Liver (tissue), 9 donors: ENCODE measurements around the gene MEG3. TPM values are rescaled to one million over a fixed set of nuclear protein-coding genes. Genes with fewer than 3 reads are reported as not detected.

Source experiments
- DNase-seq: peaks from one replicate; pipeline ENCODE4 v3.0.0-alpha.2; 2017; ENCODE audit warnings: low spot score
- H3K27ac ChIP-seq, 2 donors: one replicate each; pipeline ENCODE4 v1.7.0; 2013; ENCODE audit warnings: inconsistent platforms in 2 of 2, low read length in 2 of 2, control low read depth in 1 of 2, low read depth in 1 of 2, mild to moderate bottlenecking in 1 of 2
- H3K27me3 ChIP-seq, 4 donors: one replicate each; pipeline versions ENCODE4 v1.6.1 to v1.7.0; 2013; ENCODE audit warnings: low read length in 3 of 4, inconsistent platforms in 1 of 4, mild to moderate bottlenecking in 1 of 4, moderate library complexity in 1 of 4; ENCODE audit not compliant: control insufficient read depth in 4 of 4, insufficient read depth in 4 of 4
- H3K36me3 ChIP-seq, 4 donors: one replicate each; pipeline versions ENCODE4 v1.6.1 to v1.7.0; 2013; ENCODE audit warnings: low read length in 3 of 4, mild to moderate bottlenecking in 3 of 4, low read depth in 1 of 4, moderate library complexity in 1 of 4; ENCODE audit not compliant: control insufficient read depth in 4 of 4, insufficient read depth in 3 of 4
- H3K4me1 ChIP-seq, 4 donors: one replicate each; pipeline versions ENCODE4 v1.6.1 to v1.7.0; 2013; ENCODE audit warnings: low read length in 3 of 4, mild to moderate bottlenecking in 3 of 4, moderate library complexity in 1 of 4; ENCODE audit not compliant: control insufficient read depth in 4 of 4, insufficient read depth in 4 of 4
- H3K4me3 ChIP-seq, 3 donors: one replicate each; pipeline versions ENCODE4 v1.6.1 to v1.7.0; 2013; ENCODE audit warnings: low read length in 3 of 3, control low read depth in 1 of 3, low read depth in 1 of 3, mild to moderate bottlenecking in 1 of 3
- H3K9ac ChIP-seq, 2 donors: one replicate each; pipeline ENCODE4 v1.7.0; 2013; ENCODE audit warnings: low read length in 2 of 2, mild to moderate bottlenecking in 2 of 2, moderate library complexity in 2 of 2, control low read depth in 1 of 2, low read depth in 1 of 2
- H3K9me3 ChIP-seq, 4 donors: one replicate each; pipeline versions ENCODE4 v1.6.1 to v1.7.0; 2013; ENCODE audit warnings: low read length in 3 of 4; ENCODE audit not compliant: control insufficient read depth in 4 of 4
- EGR1 ChIP-seq, 2 donors: IDR thresholded peaks; 2 replicates each; pipeline ENCODE4 v1.6.1; 2016 to 2018; ENCODE audit warnings: antibody characterized with exemption in 2 of 2, low read depth in 2 of 2
- HNF4A ChIP-seq, 2 donors: conservative IDR thresholded peaks; 2 replicates each; pipeline ENCODE4 v1.6.1; 2016; ENCODE audit warnings: antibody characterized with exemption in 2 of 2, mild to moderate bottlenecking in 2 of 2
- JUND ChIP-seq, 2 donors: IDR thresholded peaks; 2 replicates each; pipeline ENCODE4 v1.6.1; 2016; ENCODE audit warnings: antibody characterized with exemption in 2 of 2
- RAD21 ChIP-seq, 2 donors: IDR thresholded peaks; 2 replicates each; pipeline ENCODE4 v1.6.1; 2016; ENCODE audit warnings: antibody characterized with exemption in 2 of 2, mild to moderate bottlenecking in 2 of 2
- RXRA ChIP-seq, 2 donors: IDR thresholded peaks; 2 replicates each; pipeline ENCODE4 v1.6.1; 2017 to 2018; ENCODE audit warnings: antibody characterized with exemption in 2 of 2, mild to moderate bottlenecking in 1 of 2
- SP1 ChIP-seq: IDR thresholded peaks from 2 replicates; pipeline ENCODE4 v1.6.1; 2018; ENCODE audit warnings: antibody characterized with exemption, mild to moderate bottlenecking
- TAF1 ChIP-seq: conservative IDR thresholded peaks from 2 replicates; pipeline ENCODE4 v1.6.1; 2016; ENCODE audit warnings: antibody characterized with exemption, mild to moderate bottlenecking
- YY1 ChIP-seq: IDR thresholded peaks from 2 replicates; pipeline ENCODE4 v1.6.1; 2016; ENCODE audit warnings: antibody characterized with exemption, mild to moderate bottlenecking
- WGBS: extraction: QIAGEN DNeasy Blood & Tissue Kit; methylation state at CpG from one replicate; pipeline ENCODE4 v1.1.7; 2013; 5-methylcytosine and 5-hydroxymethylcytosine counted together
- polyA plus RNA-seq, 2 donors: library from polyadenylated mRNA; stranded (reverse) in 1 of 2; unstranded in 1 of 2; fragments of 200-250 nt in 1 of 2; fragments of >200 nt in 1 of 2; fragmentation: Nextera tagmentation in 1 of 2; extraction: Ambion mirVana in 1 of 2; gene quantifications; one replicate each; pipeline versions ENCODE4 v1.2.1 to v1.2.3, GENCODE V29; 2013 to 2015
- total RNA-seq, 2 donors: library from RNA; depleted of rRNA; stranded (reverse); fragments of >200 nt; gene quantifications; one replicate each; pipeline ENCODE4 v1.2.3, GENCODE V29; 2014
- TF ChIP-seq, protein P1 (sequence below): IDR thresholded peaks from 2 replicates; pipeline ENCODE4 v1.6.1; 2016; ENCODE audit warnings: antibody characterized with exemption, mild to moderate bottlenecking
- TF ChIP-seq, protein P2 (sequence below): IDR thresholded peaks from 2 replicates; pipeline ENCODE4 v1.6.1; 2016; ENCODE audit warnings: antibody characterized with exemption
- TF ChIP-seq, protein P3 (sequence below): IDR thresholded peaks from 2 replicates; pipeline ENCODE4 v1.6.1; 2016; ENCODE audit warnings: antibody characterized with exemption
- TF ChIP-seq, protein P4 (sequence below): fragments of 150-350 bp; IDR thresholded peaks from 2 replicates; pipeline ENCODE4 v1.5.1; 2017; ENCODE audit warnings: improper control_type of control experiment, low read depth, low read length; ENCODE audit not compliant: missing input control
- TF ChIP-seq, protein P5 (sequence below): IDR thresholded peaks from 2 replicates; pipeline ENCODE4 v1.6.1; 2016; ENCODE audit warnings: antibody characterized with exemption
- donor health status: healthy.
- donor health status: healthy.
- donor health status: healthy.
- donor health status: healthy.
- donor health status: healthy.

Gene MEG3
- total and polyA plus RNA-seq, 4 donors: 12.3 to 485 (median 23.1) TPM

DNA sequence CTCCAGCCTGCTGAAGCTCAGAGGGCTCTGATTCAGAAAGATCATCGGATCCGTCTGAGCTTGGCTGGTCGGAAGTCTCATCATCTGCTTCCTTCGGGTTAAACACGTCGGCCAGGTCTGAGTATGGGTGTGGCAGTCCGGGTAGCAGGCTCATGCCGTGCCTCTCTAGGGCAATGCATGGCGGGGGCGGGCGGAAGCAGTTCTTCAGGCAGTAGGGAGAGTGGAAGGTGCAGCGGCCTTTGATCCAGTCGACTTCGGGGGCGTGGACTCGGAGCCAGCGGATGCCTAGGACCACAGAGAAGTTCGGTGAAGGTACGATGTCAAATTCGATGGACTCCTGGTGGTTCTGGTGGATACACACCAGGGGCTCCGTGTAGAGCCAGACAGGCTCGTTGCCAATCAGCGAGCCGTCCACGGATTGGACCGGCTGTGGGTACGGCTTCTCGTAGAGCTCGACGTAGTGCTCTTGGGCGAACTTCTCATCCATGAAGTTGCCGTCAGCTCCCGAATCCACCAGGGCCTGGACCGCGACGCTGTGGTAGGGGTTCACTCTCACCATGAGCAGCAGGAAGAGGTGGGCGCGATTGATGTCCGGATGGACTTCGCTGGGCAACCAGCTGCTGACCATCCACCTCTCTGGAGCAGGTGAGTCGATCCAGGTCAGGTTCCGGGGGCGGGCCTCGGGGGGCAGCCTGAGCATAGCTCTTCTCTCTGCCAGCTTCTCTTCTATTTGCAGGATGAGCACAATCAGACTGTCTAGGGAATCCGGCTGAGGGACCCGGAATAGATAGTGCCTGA is 57.3 kb downstream of the MEG3 start (continued):
- TF ChIP-seq, protein P1, sequence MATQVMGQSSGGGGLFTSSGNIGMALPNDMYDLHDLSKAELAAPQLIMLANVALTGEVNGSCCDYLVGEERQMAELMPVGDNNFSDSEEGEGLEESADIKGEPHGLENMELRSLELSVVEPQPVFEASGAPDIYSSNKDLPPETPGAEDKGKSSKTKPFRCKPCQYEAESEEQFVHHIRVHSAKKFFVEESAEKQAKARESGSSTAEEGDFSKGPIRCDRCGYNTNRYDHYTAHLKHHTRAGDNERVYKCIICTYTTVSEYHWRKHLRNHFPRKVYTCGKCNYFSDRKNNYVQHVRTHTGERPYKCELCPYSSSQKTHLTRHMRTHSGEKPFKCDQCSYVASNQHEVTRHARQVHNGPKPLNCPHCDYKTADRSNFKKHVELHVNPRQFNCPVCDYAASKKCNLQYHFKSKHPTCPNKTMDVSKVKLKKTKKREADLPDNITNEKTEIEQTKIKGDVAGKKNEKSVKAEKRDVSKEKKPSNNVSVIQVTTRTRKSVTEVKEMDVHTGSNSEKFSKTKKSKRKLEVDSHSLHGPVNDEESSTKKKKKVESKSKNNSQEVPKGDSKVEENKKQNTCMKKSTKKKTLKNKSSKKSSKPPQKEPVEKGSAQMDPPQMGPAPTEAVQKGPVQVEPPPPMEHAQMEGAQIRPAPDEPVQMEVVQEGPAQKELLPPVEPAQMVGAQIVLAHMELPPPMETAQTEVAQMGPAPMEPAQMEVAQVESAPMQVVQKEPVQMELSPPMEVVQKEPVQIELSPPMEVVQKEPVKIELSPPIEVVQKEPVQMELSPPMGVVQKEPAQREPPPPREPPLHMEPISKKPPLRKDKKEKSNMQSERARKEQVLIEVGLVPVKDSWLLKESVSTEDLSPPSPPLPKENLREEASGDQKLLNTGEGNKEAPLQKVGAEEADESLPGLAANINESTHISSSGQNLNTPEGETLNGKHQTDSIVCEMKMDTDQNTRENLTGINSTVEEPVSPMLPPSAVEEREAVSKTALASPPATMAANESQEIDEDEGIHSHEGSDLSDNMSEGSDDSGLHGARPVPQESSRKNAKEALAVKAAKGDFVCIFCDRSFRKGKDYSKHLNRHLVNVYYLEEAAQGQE: no peak

DNA sequence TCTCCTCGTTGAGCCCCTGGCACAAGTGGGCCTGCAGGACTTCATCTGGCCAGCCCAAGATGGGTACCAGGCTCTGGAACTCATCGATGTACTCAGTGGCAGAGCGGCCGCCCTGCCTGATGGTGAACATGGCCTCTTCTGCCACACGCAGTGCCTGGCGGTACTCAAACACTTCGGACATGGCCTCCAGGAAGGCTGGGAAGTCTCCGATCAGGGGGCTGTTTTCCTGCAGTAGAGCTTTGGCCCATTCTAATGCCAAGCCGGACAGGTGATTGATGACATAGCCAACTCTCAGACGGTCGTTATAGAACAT is 57.8 kb downstream of the MEG3 start:
- no peak overlapping the region for H3K9ac ChIP-seq
- DNase-seq: no peak
- TF ChIP-seq, protein P2, sequence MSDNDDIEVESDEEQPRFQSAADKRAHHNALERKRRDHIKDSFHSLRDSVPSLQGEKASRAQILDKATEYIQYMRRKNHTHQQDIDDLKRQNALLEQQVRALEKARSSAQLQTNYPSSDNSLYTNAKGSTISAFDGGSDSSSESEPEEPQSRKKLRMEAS: no peak
- TF ChIP-seq, protein P3, sequence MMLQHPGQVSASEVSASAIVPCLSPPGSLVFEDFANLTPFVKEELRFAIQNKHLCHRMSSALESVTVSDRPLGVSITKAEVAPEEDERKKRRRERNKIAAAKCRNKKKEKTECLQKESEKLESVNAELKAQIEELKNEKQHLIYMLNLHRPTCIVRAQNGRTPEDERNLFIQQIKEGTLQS: no peak
- TF ChIP-seq YY1: no peak
- TF ChIP-seq, protein P4, sequence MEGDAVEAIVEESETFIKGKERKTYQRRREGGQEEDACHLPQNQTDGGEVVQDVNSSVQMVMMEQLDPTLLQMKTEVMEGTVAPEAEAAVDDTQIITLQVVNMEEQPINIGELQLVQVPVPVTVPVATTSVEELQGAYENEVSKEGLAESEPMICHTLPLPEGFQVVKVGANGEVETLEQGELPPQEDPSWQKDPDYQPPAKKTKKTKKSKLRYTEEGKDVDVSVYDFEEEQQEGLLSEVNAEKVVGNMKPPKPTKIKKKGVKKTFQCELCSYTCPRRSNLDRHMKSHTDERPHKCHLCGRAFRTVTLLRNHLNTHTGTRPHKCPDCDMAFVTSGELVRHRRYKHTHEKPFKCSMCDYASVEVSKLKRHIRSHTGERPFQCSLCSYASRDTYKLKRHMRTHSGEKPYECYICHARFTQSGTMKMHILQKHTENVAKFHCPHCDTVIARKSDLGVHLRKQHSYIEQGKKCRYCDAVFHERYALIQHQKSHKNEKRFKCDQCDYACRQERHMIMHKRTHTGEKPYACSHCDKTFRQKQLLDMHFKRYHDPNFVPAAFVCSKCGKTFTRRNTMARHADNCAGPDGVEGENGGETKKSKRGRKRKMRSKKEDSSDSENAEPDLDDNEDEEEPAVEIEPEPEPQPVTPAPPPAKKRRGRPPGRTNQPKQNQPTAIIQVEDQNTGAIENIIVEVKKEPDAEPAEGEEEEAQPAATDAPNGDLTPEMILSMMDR: no peak
- TF ChIP-seq RXRA (IDR thresholded peaks at IDR 0.05): no peak
- no peak for TF ChIP-seq TAF1
- TF ChIP-seq, protein P1: no peak
- TF ChIP-seq, protein P5, sequence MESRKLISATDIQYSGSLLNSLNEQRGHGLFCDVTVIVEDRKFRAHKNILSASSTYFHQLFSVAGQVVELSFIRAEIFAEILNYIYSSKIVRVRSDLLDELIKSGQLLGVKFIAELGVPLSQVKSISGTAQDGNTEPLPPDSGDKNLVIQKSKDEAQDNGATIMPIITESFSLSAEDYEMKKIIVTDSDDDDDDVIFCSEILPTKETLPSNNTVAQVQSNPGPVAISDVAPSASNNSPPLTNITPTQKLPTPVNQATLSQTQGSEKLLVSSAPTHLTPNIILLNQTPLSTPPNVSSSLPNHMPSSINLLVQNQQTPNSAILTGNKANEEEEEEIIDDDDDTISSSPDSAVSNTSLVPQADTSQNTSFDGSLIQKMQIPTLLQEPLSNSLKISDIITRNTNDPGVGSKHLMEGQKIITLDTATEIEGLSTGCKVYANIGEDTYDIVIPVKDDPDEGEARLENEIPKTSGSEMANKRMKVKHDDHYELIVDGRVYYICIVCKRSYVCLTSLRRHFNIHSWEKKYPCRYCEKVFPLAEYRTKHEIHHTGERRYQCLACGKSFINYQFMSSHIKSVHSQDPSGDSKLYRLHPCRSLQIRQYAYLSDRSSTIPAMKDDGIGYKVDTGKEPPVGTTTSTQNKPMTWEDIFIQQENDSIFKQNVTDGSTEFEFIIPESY: no peak
- TF ChIP-seq RAD21 (IDR thresholded peaks at IDR 0.05): no peak
- no peak for TF ChIP-seq EGR1 (IDR thresholded peaks at IDR 0.05; ENCODE audit: low read depth in 2 of 2)
- no peak for TF ChIP-seq SP1
- TF ChIP-seq JUND (IDR thresholded peaks at IDR 0.05): no peak
- TF ChIP-seq HNF4A (conservative IDR thresholded peaks at IDR 0.05): no peak
- H3K4me3 ChIP-seq: no peak overlapping the region
- H3K27me3 ChIP-seq: no peaks in the 10 kb centered on the region
- H3K27ac ChIP-seq: no peak overlapping the region
- WGBS: 89% methylated on average over 11 of the region's 11 CpGs
- H3K36me3 ChIP-seq: no peaks in the 10 kb centered on the region
- H3K4me1 ChIP-seq: no peaks in the 10 kb centered on the region
- H3K9me3 ChIP-seq: peaks cover 0 to 5% (median 3%) of the 10 kb centered on the region in 4 donors
